IMR-90 (cell line): ENCODE measurements around the gene XRCC5.

Experiments
- CEBPB ChIP-seq: IDR thresholded peaks from 2 replicates; pipeline ENCODE4 v1.6.1; 2012; ENCODE audit warnings: low read depth, low read length, improper control_type of control experiment
- CHD1 ChIP-seq: IDR thresholded peaks from 2 replicates; pipeline ENCODE4 v1.6.1; 2012; ENCODE audit warnings: low read depth, low read length, improper control_type of control experiment
- MAFK ChIP-seq: IDR thresholded peaks from 2 replicates; pipeline ENCODE4 v1.6.1; 2012; ENCODE audit warnings: low read depth, low read length, improper control_type of control experiment
- MAZ ChIP-seq: IDR thresholded peaks from 2 replicates; pipeline ENCODE4 v1.6.1; 2012; ENCODE audit warnings: low read depth, mild to moderate bottlenecking, low read length, improper control_type of control experiment, moderate library complexity, borderline replicate concordance
- MXI1 ChIP-seq: IDR thresholded peaks from 2 replicates; pipeline ENCODE4 v1.6.1; 2012; ENCODE audit warnings: low read depth, mild to moderate bottlenecking, low read length, moderate library complexity, borderline replicate concordance
- NFE2L2 ChIP-seq: fragments of 150-350 bp; IDR thresholded peaks from 2 replicates; pipeline ENCODE4 v1.6.1; 2016; ENCODE audit warnings: low read depth, mild to moderate bottlenecking, low read length
- POLR2A ChIP-seq: IDR thresholded peaks from 2 replicates; pipeline ENCODE4 v1.6.1; 2012; ENCODE audit warnings: mild to moderate bottlenecking, low read depth, low read length
- RCOR1 ChIP-seq: IDR thresholded peaks from 2 replicates; pipeline ENCODE4 v1.6.1; 2012; ENCODE audit warnings: mild to moderate bottlenecking, low read length, improper control_type of control experiment; ENCODE audit not compliant: insufficient replicate concordance
- RFX5 ChIP-seq: IDR thresholded peaks from 2 replicates; pipeline ENCODE4 v1.8.0; 2012; ENCODE audit warnings: low read depth, mild to moderate bottlenecking, low read length, moderate library complexity
- SMC3 ChIP-seq: fragments of 150-350 bp; IDR thresholded peaks from 2 replicates; pipeline ENCODE4 v1.6.1; 2016; ENCODE audit warnings: low read depth, mild to moderate bottlenecking, antibody characterized with exemption, low read length, moderate library complexity
- TF ChIP-seq, protein P1 (sequence below): conservative IDR thresholded peaks from 2 replicates; pipeline ENCODE4 v1.5.1; 2012; ENCODE audit warnings: mild to moderate bottlenecking, low read depth, low read length, improper control_type of control experiment

DNA sequence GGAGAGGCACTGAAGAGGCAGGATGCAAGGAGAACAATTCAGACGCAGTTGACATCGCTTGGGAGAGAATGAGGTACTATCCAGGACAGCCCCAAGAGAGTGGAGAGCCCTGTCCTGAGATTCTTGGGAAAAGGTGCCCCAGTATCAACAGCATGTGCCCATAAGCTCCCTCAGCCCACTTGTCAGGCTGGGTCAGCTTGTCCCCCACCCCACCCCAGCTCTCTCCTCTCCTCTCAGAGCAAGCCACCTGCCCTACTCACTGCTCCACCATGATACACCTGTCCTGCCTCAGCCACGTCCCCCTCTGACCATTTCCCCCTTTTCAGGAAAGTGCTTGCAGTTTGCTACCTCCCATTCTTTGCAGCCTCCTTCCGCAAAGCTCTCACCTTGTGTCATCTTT lies 111.8 kb downstream of the XRCC5 start:
- TF ChIP-seq POLR2A (no peak), MAFK (no peak), MAZ (no peak), SMC3 (no peak), RFX5 (no peak), MXI1 (no peak), RCOR1 (no peak), CEBPB (no peak), CHD1 (no peak), NFE2L2 (no peak)
- TF ChIP-seq, protein P1, sequence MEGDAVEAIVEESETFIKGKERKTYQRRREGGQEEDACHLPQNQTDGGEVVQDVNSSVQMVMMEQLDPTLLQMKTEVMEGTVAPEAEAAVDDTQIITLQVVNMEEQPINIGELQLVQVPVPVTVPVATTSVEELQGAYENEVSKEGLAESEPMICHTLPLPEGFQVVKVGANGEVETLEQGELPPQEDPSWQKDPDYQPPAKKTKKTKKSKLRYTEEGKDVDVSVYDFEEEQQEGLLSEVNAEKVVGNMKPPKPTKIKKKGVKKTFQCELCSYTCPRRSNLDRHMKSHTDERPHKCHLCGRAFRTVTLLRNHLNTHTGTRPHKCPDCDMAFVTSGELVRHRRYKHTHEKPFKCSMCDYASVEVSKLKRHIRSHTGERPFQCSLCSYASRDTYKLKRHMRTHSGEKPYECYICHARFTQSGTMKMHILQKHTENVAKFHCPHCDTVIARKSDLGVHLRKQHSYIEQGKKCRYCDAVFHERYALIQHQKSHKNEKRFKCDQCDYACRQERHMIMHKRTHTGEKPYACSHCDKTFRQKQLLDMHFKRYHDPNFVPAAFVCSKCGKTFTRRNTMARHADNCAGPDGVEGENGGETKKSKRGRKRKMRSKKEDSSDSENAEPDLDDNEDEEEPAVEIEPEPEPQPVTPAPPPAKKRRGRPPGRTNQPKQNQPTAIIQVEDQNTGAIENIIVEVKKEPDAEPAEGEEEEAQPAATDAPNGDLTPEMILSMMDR: no peak
